Stimulated activated CD4-positive, alpha-beta T cell treated with anti-CD3 and anti-CD28 coated beads, TNF-alpha, amount 100 ng/mL, for 1 hour (primary cell): ENCODE measurements around the gene NCF1.
"Not testable (repeated sequence)": the region's sequence is repeated elsewhere in the genome, so short reads cannot be mapped to it uniquely, and the experiment has no call there.

Experiments
- DNase-seq, 3 donors: peaks; one replicate each; pipeline ENCODE4 v3.0.0-alpha.2; 2020; ENCODE audit warnings: low read depth in 3 of 3, low spot score in 1 of 3

Gene NCF1

GRCh38 chr7:74773760-74774750, at the start of gene NCF1:
TSS of gene NCF1 (plus strand) at chr7:74774011. CDS start at chr7:74774032, 21 bp downstream.
- DNase-seq, result not testable (repeated sequence)

GRCh38 chr7:74725840-74726239, 48.0 kb upstream of the NCF1 start:
- DNase-seq, result no peak

GRCh38 chr7:74726309-74727101, 47.3 kb upstream of the NCF1 start:
- DNase-seq, result no peak

- DNase-seq, result not testable (repeated sequence)
These were observed 45.1 kb upstream of the NCF1 start for GRCh38 chr7:74728686-74729085.

- DNase-seq, result not testable (repeated sequence)
These were observed 43.6 kb upstream of the NCF1 start for GRCh38 chr7:74730186-74730585.

- DNase-seq, result not testable (repeated sequence)
These were observed 33.7 kb upstream of the NCF1 start for GRCh38 chr7:74739974-74740703.

GRCh38 chr7:74743936-74744557, 29.8 kb upstream of the NCF1 start:
- DNase-seq, result not testable (repeated sequence)

GRCh38 chr7:74753921-74754482, 19.8 kb upstream of the NCF1 start:
- DNase-seq, result not testable (repeated sequence)

GRCh38 chr7:74756673-74757072, 17.1 kb upstream of the NCF1 start:
- not testable (repeated sequence) for DNase-seq

GRCh38 chr7:74758268-74758667, 15.5 kb upstream of the NCF1 start:
- not testable (repeated sequence) for DNase-seq

GRCh38 chr7:74758982-74759381, 14.8 kb upstream of the NCF1 start:
- DNase-seq, result not testable (repeated sequence)

- DNase-seq, result not testable (repeated sequence)
These were observed 8.4 kb upstream of the NCF1 start for GRCh38 chr7:74765205-74765918.

- not testable (repeated sequence) for DNase-seq
These were observed 7.3 kb upstream of the NCF1 start for GRCh38 chr7:74766509-74766908.

GRCh38 chr7:74766991-74767390, 6.8 kb upstream of the NCF1 start:
- DNase-seq, result not testable (repeated sequence)

- DNase-seq, result not testable (repeated sequence)
These were observed 3.7 kb upstream of the NCF1 start for GRCh38 chr7:74770062-74770461.

- not testable (repeated sequence) for DNase-seq
These were observed 1.7 kb upstream of the NCF1 start for GRCh38 chr7:74772093-74772492.

GRCh38 chr7:74775111-74775510, 1.3 kb downstream of the NCF1 start:
- not testable (repeated sequence) for DNase-seq

- DNase-seq, result not testable (repeated sequence)
These were observed 5.2 kb downstream of the NCF1 start for GRCh38 chr7:74779053-74779452.

- DNase-seq, result not testable (repeated sequence)
These were observed 7.9 kb downstream of the NCF1 start for GRCh38 chr7:74781746-74782145.
